Stomach smooth muscle (tissue), 2 donors: Measurements from ENCODE around the gene PNN.
A peak's percentile ranks its signal among the peaks of the same experiment; 100 is the strongest.
"Not testable (repeated sequence)": the region's sequence is repeated elsewhere in the genome, so short reads cannot be mapped to it uniquely, and the experiment has no call there.

Source experiments
- H3K27ac ChIP-seq: one replicate; pipeline ENCODE4 v1.7.0; 2013; ENCODE audit warnings: mild to moderate bottlenecking, low read length, inconsistent platforms
- H3K27me3 ChIP-seq, 2 donors: one replicate each; pipeline ENCODE4 v1.7.0; 2013; ENCODE audit warnings: low read length in 2 of 2; ENCODE audit not compliant: insufficient read depth in 2 of 2, control insufficient read depth in 1 of 2
- H3K36me3 ChIP-seq, 2 donors: one replicate each; pipeline ENCODE4 v1.7.0; 2013; ENCODE audit warnings: low read length in 2 of 2; ENCODE audit not compliant: control insufficient read depth in 2 of 2, insufficient read depth in 2 of 2
- H3K4me1 ChIP-seq: one replicate; pipeline ENCODE4 v1.7.0; 2013; ENCODE audit warnings: low read length; ENCODE audit not compliant: control insufficient read depth, insufficient read depth
- H3K4me3 ChIP-seq, 2 donors: one replicate each; pipeline ENCODE4 v1.7.0; 2013; ENCODE audit warnings: low read length in 2 of 2
- H3K9ac ChIP-seq, 2 donors: one replicate each; pipeline ENCODE4 v1.7.0; 2013; ENCODE audit warnings: low read length in 2 of 2, mild to moderate bottlenecking in 1 of 2
- H3K9me3 ChIP-seq, 2 donors: one replicate each; pipeline ENCODE4 v1.7.0; 2013; ENCODE audit warnings: low read length in 2 of 2; ENCODE audit not compliant: control insufficient read depth in 2 of 2
- donor health status: healthy.
- donor health status: Pancreatic carcinoma.

Gene PNN

GRCh38 chr14:39174560-39175444, at the start of gene PNN:
PNN (plus strand) TSS chr14:39175254; CDS start chr14:39175280, 26 bp downstream.
- H3K4me3 ChIP-seq: peak within 1 kb of the TSS; percentile 91 to 97
- H3K9ac ChIP-seq: peak within 1 kb of the TSS; percentile 97
- peak within 1 kb of the TSS; percentile 95 for H3K27ac ChIP-seq
- no peaks in the 10 kb centered on the region for H3K9me3 ChIP-seq
- no peaks in the 10 kb centered on the region for H3K27me3 ChIP-seq
- H3K36me3 ChIP-seq: peaks cover 11 to 23% of the 10 kb centered on the region in 2 donors
- peaks cover 7% of the 10 kb centered on the region for H3K4me1 ChIP-seq

DNA sequence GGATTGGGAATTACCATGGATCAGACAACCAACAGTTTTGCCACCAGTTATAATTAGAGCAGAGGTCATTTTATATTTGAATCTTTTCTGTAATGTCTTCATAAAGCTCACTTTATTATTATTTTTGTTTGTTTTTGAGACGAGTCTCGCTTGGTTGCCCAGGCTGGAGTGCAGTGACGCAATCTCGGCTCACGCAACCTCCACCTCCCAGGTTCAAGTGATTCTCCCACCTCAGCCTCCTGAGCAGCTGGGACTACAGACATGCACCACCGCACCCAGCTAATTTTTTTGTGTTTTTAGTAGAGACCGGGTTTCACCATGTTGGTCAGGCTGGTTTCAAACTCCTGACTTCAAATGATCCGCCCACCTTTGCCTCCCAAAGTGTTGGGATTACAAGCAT, 37.2 kb upstream of the PNN start:
- not testable (repeated sequence) for H3K4me3 ChIP-seq, H3K27me3 ChIP-seq, H3K9me3 ChIP-seq, H3K9ac ChIP-seq, H3K4me1 ChIP-seq, H3K27ac ChIP-seq
- H3K36me3 ChIP-seq: peaks cover 10 to 20% of the 10 kb centered on the region in 2 donors

GRCh38 chr14:39138440-39138839, 36.6 kb upstream of the PNN start:
- Histone ChIP-seq H3K4me1 (no peaks in the 10 kb centered on the region), H3K9me3 (no peaks in the 10 kb centered on the region), H3K36me3 (peaks cover 10 to 20% of the 10 kb centered on the region in 2 donors), H3K27me3 (no peaks in the 10 kb centered on the region), H3K27ac (no peak overlapping the region), H3K9ac (no peak overlapping the region), H3K4me3 (no peak overlapping the region)

GRCh38 chr14:39140170-39140569, 34.9 kb upstream of the PNN start:
- H3K36me3 ChIP-seq: peaks cover 8 to 10% of the 10 kb centered on the region in 2 donors
- no peaks in the 10 kb centered on the region for H3K4me1 ChIP-seq
- no peaks in the 10 kb centered on the region for H3K9me3 ChIP-seq
- no peak overlapping the region for H3K9ac ChIP-seq
- H3K4me3 ChIP-seq: no peak overlapping the region
- H3K27ac ChIP-seq: no peak overlapping the region
- H3K27me3 ChIP-seq: no peaks in the 10 kb centered on the region

- H3K9me3 ChIP-seq, H3K36me3 ChIP-seq, H3K4me1 ChIP-seq, H3K27ac ChIP-seq, H3K4me3 ChIP-seq, H3K9ac ChIP-seq, H3K27me3 ChIP-seq: not testable (repeated sequence)
Measured at GRCh38 chr14:39141623-39142022, 33.4 kb upstream of the PNN start.

GRCh38 chr14:39143226-39143625, 31.8 kb upstream of the PNN start:
- not testable (repeated sequence) for H3K4me3 ChIP-seq, H3K27ac ChIP-seq, H3K27me3 ChIP-seq, H3K4me1 ChIP-seq, H3K9me3 ChIP-seq, H3K9ac ChIP-seq
- H3K36me3 ChIP-seq: peaks cover 5 to 10% of the 10 kb centered on the region in 2 donors

DNA sequence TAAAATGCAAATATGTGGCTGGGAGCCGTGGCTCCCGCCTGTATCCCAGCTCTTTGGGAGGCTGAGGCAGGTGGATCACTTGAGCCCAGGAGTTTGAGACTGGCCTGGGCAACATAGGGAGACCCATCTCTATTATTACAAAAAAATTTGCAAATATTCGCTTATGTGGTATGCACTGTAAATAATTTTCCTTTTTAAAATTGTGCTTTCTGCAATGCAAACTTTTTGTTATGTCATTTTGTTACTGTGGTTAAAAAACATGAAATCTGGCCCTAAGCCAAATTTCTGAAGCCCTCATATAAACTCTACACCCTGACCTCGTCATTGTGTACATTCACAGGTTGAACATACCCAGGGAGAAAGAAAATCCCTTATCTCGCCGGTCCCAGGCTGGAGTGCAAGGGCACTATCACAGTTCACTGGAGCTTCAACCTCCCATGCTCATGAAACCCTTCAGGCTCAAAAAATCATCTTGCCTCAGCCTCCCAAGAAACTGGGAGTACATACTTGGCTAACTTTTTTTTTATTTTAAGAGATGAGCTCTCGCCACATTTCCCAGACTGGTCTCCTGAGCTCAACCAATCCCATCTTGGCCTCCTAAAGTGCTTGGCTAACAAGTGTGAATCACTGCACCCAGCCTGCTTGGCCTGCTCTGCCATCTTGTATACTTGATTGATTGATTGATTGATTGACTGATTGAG, 29.6 kb upstream of the PNN start:
- no peaks in the 10 kb centered on the region for H3K9me3 ChIP-seq
- H3K27me3 ChIP-seq: no peaks in the 10 kb centered on the region
- H3K4me1 ChIP-seq: no peaks in the 10 kb centered on the region
- H3K27ac ChIP-seq: no peak overlapping the region
- H3K4me3 ChIP-seq: no peak overlapping the region
- peaks cover 0 to 21% of the 10 kb centered on the region in 2 donors for H3K36me3 ChIP-seq
- H3K9ac ChIP-seq: no peak overlapping the region

GRCh38 chr14:39154594-39155189, 20.4 kb upstream of the PNN start:
- Histone ChIP-seq H3K4me1 (no peaks in the 10 kb centered on the region), H3K27me3 (no peaks in the 10 kb centered on the region), H3K4me3 (no peak overlapping the region), H3K36me3 (peaks cover 21 to 22% of the 10 kb centered on the region in 2 donors), H3K9ac (no peak overlapping the region), H3K9me3 (no peaks in the 10 kb centered on the region), H3K27ac (no peak overlapping the region)

- H3K4me3 ChIP-seq: no peak overlapping the region
- H3K27me3 ChIP-seq: no peaks in the 10 kb centered on the region
- H3K27ac ChIP-seq: no peak overlapping the region
- H3K36me3 ChIP-seq: peaks cover 27 to 34% of the 10 kb centered on the region in 2 donors
- H3K9ac ChIP-seq: no peak overlapping the region
- H3K9me3 ChIP-seq: no peaks in the 10 kb centered on the region
- H3K4me1 ChIP-seq: no peaks in the 10 kb centered on the region
Measured at GRCh38 chr14:39157491-39157890, 17.6 kb upstream of the PNN start.

GRCh38 chr14:39158222-39158858, 16.7 kb upstream of the PNN start:
- H3K9ac ChIP-seq: no peak overlapping the region
- no peak overlapping the region for H3K27ac ChIP-seq
- no peaks in the 10 kb centered on the region for H3K27me3 ChIP-seq
- H3K4me1 ChIP-seq: no peaks in the 10 kb centered on the region
- H3K36me3 ChIP-seq: peaks cover 26 to 37% of the 10 kb centered on the region in 2 donors
- H3K9me3 ChIP-seq: no peaks in the 10 kb centered on the region
- H3K4me3 ChIP-seq: no peak overlapping the region
